Right ventricle myocardium inferior (tissue), 1 donor: ENCODE data around the gene DIS3L2. TPM values are rescaled to one million over a fixed set of nuclear protein-coding genes. Genes with fewer than 3 reads are reported as not detected.
"Not testable (repeated sequence)": the region's sequence is repeated elsewhere in the genome, so short reads cannot be mapped to it uniquely, and the experiment has no call there.

Experiments used
- ATAC-seq: fragments of 200-7000 bp; cut with Tn5 transposase; one replicate; pipeline ENCODE4 v1.9.1; 2020; ENCODE audit warnings: mild to moderate bottlenecking, moderate library complexity
- DNase-seq: peaks from one replicate; pipeline ENCODE4 v3.0.0; 2021; ENCODE audit errors: missing footprints
- intact Hi-C: fragments of 100-400 bp; cut with DNase I; formaldehyde crosslinking; loops from one replicate; pipeline ENCODE4 v1.11.0; 2022
- total RNA-seq: library from RNA; stranded (reverse); fragmentation: NEBNext Ultra II Directional; extraction: Animal tissue kit (Norgen Biotek cat#: 25700); gene quantifications from one replicate; pipeline ENCODE4 v1.2.1, GENCODE V29; 2021
- donor health status: DM: no; HTN: yes; CAD: no; lungs with severe emphysema.

Gene DIS3L2
- total RNA-seq, 1 donor from 2014 or later, result 16.9 TPM

DNA sequence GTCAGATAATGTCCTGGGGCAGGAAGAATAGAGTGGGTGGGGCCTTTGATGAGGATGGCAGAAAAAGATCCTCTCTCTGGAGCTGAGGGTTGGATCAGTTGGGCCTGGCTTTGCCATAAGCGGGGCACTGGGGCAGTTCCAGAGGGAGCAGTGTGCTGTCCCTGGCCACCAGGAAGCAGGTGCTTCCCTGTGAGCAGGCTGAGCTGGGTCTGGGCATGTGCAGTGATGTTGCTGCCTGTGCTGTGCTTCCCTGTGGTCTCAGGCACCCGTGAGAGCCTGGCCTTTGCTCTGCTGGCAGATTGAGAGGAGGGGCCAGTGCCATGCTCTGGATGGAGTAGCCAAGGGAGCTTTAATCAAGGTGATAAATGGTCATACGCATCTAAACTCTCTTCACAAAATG is 20.7 kb upstream of the DIS3L2 start:
- intact Hi-C loops, result no loop called here
- no peak for ATAC-seq
- no peak for DNase-seq

- intact Hi-C loops, result no loop called here
- ATAC-seq (no peak), DNase-seq (no peak)
Measured at GRCh38 chr2:231941673-231942072, 19.8 kb upstream of the DIS3L2 start.

DNA sequence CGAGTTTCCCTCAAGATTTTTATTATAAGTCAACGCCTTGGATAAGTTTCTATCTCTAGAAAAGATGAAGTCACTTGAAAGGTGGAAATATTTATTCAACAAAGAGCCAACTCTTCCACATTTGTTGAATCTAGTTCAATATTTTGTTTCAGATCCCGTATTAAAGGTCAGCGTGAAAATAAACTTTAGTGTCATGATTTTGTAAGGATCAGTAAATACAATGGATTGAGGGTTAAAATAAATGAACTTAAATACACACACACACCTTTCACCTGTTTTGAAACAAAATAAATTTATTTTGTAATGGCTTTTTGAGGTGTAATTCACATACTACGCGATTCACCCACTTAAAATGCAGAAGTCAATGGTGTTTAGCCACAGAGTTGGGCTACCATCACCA is 19.3 kb upstream of the DIS3L2 start:
- ATAC-seq (no peak), DNase-seq (no peak)
- intact Hi-C loops, result no loop called here

DNA sequence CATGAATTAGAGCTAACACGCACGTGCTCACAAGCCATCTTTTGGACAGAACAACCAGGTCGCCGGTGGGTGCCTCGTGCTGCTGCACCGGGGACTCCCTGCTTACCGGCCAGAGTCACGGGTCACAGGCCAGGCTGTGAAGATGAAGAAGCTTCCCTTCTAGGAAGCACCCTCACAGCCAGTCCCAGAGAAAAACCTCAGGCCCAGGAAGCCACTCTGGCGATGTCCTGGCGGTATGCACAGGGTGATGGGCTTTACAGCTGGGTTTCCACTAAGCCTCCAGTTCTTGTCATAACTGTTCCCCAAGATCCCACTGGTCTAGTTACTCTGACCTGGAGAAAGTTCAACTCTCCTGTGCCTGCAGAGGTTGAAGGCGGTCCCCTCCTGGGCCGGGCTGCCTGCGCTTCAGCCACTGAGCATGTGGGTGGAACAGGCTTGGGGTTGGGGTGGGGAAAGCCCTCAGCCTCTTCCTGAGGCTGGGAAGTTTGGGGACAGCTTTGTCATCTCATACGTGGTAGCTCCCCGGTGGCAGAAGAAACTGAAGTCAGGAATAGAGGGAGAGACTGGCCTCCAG is 15.2 kb upstream of the DIS3L2 start:
- intact Hi-C loops, result no loop called here
- ATAC-seq (no peak), DNase-seq (no peak)

DNA sequence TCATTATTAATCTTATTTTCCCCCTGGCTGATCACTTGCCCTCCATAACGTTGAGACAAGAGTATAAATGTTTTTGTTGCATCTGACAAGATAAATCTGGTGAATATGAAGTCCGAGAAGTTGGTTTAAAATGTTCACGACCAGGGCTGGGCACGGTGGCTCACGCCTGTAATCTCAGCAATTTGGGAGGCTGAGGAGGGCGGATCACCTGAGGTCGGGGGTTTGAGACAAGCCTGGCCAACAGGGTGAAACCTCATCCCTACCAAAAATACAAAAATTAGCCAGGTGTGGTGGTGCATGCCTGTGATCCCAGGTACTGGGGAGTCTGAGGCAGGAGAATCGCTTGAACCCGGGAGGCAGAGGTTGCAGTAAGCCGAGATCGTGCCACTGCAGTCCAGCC is 14.4 kb upstream of the DIS3L2 start:
- DNase-seq, intact Hi-C loops, ATAC-seq: not testable (repeated sequence)

DNA sequence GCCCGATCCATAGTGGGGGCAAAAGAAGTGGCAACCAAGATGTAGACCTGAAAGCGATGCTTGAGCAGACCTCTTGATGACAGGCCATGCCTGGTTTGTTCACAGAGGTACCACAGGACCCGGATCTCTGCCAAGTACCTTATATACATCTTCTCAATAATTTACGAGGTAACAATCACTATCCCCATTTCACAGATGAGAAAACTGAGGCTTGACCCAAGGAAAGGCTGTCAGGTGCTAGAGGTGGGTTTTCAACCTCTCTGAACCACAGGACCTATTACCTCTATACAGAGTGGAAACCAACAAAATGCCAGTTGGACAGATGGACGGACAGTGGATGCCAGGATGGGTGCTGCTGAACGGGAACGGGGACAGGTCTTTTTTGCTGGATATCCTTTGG is 13.8 kb upstream of the DIS3L2 start:
- ATAC-seq, result no peak
- DNase-seq, result no peak
- intact Hi-C loops, result no loop called here

- intact Hi-C loops, result no loop called here
- DNase-seq (no peak), ATAC-seq (no peak)
Measured at GRCh38 chr2:231951452-231952035, 10.0 kb upstream of the DIS3L2 start.

- no peak for DNase-seq
- no peak for ATAC-seq
- intact Hi-C loops, result no loop called here
Measured at GRCh38 chr2:231955758-231956472, 5.6 kb upstream of the DIS3L2 start.

DNA sequence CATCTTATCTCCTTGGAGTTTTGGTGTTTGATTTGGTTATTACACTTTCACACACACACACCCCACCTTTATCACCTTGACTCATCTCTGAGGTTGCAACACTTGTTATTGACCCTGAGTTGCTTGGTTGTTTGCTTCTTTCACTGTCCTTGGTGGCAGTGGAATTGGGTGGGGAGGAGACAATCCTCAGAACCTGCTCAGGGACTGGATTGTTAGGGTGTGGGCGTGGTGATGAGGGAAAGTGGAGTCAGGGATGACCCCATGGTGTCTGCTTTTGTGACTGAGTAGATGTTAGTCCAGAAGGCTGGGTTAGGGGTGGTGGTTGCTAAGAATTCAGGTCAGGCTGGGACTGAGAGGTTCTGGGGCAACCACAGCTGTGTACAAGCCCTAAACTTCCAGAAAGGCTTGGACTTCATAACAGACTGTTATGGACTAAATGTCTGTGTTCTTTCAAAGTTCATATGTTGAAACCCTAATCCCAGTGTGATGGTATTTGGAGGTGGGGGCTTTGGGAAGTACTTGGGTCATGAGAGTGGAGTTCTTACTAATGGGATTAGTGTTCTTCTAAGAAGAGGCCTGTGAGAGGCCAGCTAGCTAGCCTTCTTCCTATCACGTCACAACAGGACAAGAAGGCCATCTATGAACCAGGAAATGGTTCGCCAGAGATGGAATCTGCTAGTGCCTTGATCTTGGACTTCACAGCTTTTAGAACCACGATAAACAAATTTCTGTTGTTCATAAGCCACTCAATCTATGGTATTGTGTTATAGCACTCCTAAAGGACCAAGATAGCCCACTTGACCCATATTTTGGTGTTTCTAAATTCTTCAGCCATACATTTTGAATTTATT is 3.4 kb upstream of the DIS3L2 start:
- ATAC-seq (no peak), DNase-seq (no peak)
- intact Hi-C loops, result no loop called here

DNA sequence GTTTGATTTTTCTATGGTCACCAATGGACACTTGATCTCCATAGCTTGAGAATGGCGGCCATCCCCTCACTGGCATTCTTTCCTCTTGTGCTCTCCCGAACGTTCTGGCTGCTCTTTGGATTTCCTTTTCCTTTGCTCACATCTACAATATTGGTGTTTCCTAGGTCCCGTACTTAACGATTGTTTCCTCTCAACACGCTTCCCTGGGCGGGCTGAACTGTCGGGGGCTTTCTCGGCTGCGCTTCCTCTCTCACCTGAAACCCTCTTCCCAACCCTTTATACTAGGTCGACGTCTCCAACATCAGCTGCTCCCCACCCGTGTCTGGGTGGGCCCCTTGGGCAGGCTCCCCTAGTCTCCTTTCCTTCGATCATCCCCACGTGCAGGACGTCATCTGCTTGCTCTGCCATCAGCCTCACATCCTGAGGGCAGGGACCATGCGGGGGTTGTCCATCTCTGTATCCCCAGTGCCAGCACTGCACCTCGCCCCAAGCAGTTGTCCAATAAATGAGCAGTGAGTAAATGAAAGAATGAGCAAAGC is 634 bp upstream of the DIS3L2 start:
- ATAC-seq, result peak; percentile 30
- no peak for DNase-seq
- intact Hi-C loops, result no loop called here

- ATAC-seq (no peak), DNase-seq (no peak)
- intact Hi-C loops, result no loop called here
Measured at GRCh38 chr2:231965102-231965501, 3.6 kb downstream of the DIS3L2 start.

- DNase-seq (no peak), ATAC-seq (no peak)
- intact Hi-C loops, result no loop called here
Measured at GRCh38 chr2:231966886-231967285, 5.4 kb downstream of the DIS3L2 start.

DNA sequence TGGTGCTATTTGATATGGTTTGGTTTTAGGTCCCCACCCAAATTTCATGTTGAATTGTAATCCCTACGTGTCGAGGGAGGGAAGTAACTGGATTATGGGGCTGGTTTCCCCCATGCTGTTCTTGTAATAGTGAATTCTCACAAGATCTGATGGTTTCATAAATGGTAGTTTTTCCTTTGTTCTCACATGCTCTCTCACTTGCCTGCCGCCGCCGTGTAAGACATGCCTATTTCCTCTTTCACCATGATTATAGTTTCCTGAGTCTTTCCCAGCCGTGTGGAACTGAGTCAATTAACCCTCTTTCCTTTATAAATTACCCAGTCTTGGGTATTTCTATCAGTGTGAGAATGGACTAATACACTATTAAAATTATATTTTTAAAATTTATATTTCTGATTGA is 7.3 kb downstream of the DIS3L2 start:
- ATAC-seq (no peak), DNase-seq (no peak)
- intact Hi-C loops, result no loop called here

DNA sequence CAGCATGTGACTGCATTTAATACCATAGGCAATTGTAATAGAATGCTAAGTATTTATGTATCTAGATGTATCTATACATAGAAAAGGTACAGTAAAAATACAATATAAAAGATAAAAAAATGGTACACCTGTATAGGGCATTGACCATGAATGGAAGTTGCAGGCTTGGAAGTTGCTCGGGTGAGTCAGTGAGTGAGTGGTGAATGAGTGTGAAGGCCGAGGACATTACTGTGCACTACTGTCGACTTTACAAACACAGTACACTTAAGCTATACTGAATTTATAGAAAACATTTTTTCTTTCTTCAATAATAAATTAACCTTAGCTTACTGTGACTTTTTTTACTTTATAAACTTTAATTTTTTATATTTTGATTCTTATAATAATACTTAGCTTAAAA is 8.9 kb downstream of the DIS3L2 start:
- ATAC-seq, result no peak
- intact Hi-C loops, result no loop called here
- no peak for DNase-seq

DNA sequence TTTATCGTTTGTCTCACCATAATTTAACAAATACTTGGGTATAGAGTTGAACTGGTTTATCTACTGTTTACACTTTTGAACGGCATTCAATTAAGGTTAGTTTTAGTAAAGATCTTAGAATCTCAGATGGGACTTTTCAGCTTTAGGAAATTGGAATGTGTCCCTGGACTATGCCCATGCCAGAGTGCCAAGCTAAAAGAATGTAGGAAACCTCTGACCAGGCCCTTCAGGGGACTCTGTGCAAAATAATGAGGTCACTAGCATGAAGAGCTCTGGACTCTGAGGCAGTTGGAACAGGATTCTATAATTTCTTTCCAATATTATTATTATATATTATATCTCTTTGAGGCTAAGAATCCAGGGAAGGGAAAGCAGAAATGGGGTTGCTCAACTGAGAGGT is 13.5 kb downstream of the DIS3L2 start:
- intact Hi-C loops, result no loop called here
- ATAC-seq (no peak), DNase-seq (no peak)

- ATAC-seq, result no peak
- DNase-seq, result no peak
- intact Hi-C loops, result no loop called here
Measured at GRCh38 chr2:231977430-231977829, 15.9 kb downstream of the DIS3L2 start.

DNA sequence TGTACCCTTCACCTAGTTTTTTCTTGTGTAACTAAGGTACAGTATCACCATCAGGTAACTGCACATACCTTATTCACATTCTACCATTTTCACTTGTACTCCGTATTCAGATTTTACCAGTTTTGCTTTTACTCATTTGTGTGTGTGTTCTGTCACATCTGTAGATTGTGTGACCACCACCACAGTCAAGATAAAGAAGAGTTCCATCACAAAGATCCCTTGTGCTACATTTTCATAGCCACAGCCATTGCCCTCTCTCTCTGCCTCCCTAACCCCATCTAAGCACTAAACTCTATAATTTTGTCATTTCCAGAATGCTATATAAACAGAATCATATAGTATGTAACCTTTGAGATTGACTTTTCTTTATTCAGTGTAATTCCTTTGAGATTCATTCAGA is 23.5 kb downstream of the DIS3L2 start:
- ATAC-seq, result no peak
- intact Hi-C loops, result loop anchor here (5.0 kb wide), 1 partner anchor 53 kb away; no protein-coding TSS in a partner anchor
- no peak for DNase-seq

DNA sequence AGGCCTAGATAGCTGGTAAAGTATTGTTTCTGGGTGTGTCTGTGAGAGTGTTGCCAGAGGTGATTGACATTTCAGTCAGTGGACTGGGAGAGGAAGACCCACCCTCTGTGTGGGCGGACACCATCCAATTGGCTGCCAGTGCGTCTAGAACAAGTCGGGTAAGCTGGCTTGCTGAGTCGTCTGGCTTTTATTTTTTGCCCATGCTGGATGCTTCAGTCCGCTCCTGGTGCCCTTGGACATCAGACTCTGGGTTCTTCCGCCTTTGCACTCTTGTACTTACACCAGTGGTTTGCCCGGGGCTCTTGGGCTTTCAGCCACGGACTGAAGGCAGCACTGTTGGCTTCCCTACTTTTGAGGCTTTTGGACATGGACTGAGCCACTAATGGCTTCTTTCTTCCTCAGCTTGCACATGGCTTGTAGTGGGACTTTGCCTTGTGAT is 24.3 kb downstream of the DIS3L2 start:
- intact Hi-C loops, result loop anchor here (5.0 kb wide), 1 partner anchor 54 kb away; no protein-coding TSS in a partner anchor
- DNase-seq (no peak), ATAC-seq (no peak)

DNA sequence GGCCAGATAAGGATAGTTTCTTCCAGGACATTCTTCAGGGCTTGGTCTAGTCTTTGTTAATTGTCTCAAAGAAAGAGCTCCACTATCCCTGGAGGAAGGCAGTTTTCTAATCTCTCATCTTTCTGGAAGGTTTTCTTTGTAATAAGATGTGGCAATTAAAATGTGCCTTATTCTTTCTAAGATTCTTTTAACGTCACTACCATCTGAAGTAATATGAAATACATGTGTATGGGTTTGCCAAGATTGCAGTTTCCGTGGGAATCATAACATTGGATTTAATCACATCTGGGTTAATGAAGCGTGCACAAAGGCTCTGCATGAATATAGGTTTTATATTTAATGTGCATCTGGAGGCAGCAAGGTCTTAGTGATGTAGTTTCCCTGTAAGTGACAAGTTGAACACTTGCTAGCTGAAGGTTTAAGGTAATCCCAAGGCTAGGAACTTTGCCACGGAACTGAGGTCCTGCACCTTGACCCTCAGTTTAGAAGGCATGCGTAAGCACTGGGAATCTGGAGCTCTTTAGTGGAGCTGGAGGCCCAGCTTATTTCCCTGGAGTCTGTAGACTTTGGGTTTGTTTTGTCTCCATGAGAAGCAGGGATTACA is 25.7 kb downstream of the DIS3L2 start:
- intact Hi-C loops, result loop anchor here (5.0 kb wide), 1 partner anchor 55 kb away; no protein-coding TSS in a partner anchor
- DNase-seq (no peak), ATAC-seq (peak; percentile 91)
